H9 (cell line): ENCODE measurements around the gene GRM5. TPM values are rescaled to one million over a fixed set of nuclear protein-coding genes. Genes with fewer than 3 reads are reported as not detected.

Experiments
- DNase-seq: peaks from one replicate; pipeline ENCODE4 v3.0.0-alpha.2; 2017
- H2AFZ ChIP-seq: one replicate; pipeline ENCODE4 v1.6.1; 2013; ENCODE audit warnings: mild to moderate bottlenecking, low read length, control low read depth, moderate library complexity
- H2AK5ac ChIP-seq: 2 replicates; pipeline ENCODE4 v1.6.1; 2013; ENCODE audit warnings: low read length, control low read depth, mixed read lengths; ENCODE audit not compliant: insufficient read length
- H2BK120ac ChIP-seq: one replicate; pipeline ENCODE4 v1.6.1; 2013; ENCODE audit warnings: low read depth, mild to moderate bottlenecking, low read length, control low read depth, inconsistent platforms; ENCODE audit not compliant: poor library complexity, severe bottlenecking
- H2BK12ac ChIP-seq: 2 replicates; pipeline ENCODE4 v1.6.1; 2013; ENCODE audit warnings: low read length, control low read depth, mixed read lengths, low read depth; ENCODE audit not compliant: insufficient read length
- H2BK15ac ChIP-seq: 2 replicates; pipeline ENCODE4 v1.6.1; 2013; ENCODE audit warnings: low read depth, low read length, control low read depth
- H2BK20ac ChIP-seq: one replicate; pipeline ENCODE4 v1.6.1; 2013; ENCODE audit warnings: low read depth, mild to moderate bottlenecking, low read length, control low read depth, inconsistent platforms; ENCODE audit not compliant: poor library complexity, severe bottlenecking
- H2BK5ac ChIP-seq: 2 replicates; pipeline ENCODE4 v1.6.1; 2013; ENCODE audit warnings: low read length, control low read depth, mixed read lengths; ENCODE audit not compliant: insufficient read length
- H3K14ac ChIP-seq: 2 replicates; pipeline ENCODE4 v1.6.1; 2013; ENCODE audit warnings: low read length, control low read depth; ENCODE audit not compliant: insufficient read depth
- H3K18ac ChIP-seq: 2 replicates; pipeline ENCODE4 v1.6.1; 2013; ENCODE audit warnings: low read depth, mild to moderate bottlenecking, mixed read lengths, low read length, control low read depth; ENCODE audit not compliant: insufficient read length
- H3K23ac ChIP-seq: 2 replicates; pipeline ENCODE4 v1.6.1; 2013; ENCODE audit warnings: low read length, control low read depth, mixed read lengths, low read depth; ENCODE audit not compliant: insufficient read length
- H3K23me2 ChIP-seq: 2 replicates; pipeline ENCODE4 v1.6.1; 2013; ENCODE audit warnings: low read depth, mild to moderate bottlenecking, mixed read lengths, low read length, control low read depth; ENCODE audit not compliant: insufficient read length, poor library complexity, severe bottlenecking
- H3K27ac ChIP-seq: 2 replicates; pipeline ENCODE4 v1.5.1; 2013; ENCODE audit warnings: low read length, control low read depth, mixed read lengths, low read depth; ENCODE audit not compliant: insufficient read length
- H3K27me3 ChIP-seq: 2 replicates; pipeline ENCODE4 v1.6.1; 2013; ENCODE audit warnings: low read length, control low read depth, inconsistent platforms; ENCODE audit not compliant: insufficient read depth
- H3K4ac ChIP-seq: 2 replicates; pipeline ENCODE4 v1.6.1; 2013; ENCODE audit warnings: low read depth, mild to moderate bottlenecking, control low read depth, inconsistent platforms, low read length, moderate library complexity
- H3K4me1 ChIP-seq: 2 replicates; pipeline ENCODE4 v1.6.1; 2013; ENCODE audit warnings: low read length, control low read depth, inconsistent platforms; ENCODE audit not compliant: insufficient read depth
- H3K4me2 ChIP-seq: 2 replicates; pipeline ENCODE4 v1.6.1; 2013; ENCODE audit warnings: low read length, control low read depth, mixed read lengths; ENCODE audit not compliant: insufficient read length, insufficient read depth
- H3K56ac ChIP-seq: 2 replicates; pipeline ENCODE4 v1.6.1; 2013; ENCODE audit warnings: low read depth, mild to moderate bottlenecking, mixed read lengths, low read length, control low read depth; ENCODE audit not compliant: insufficient read length
- H3K79me1 ChIP-seq: 2 replicates; pipeline ENCODE4 v1.6.1; 2013; ENCODE audit warnings: low read depth, mild to moderate bottlenecking, moderate library complexity, low read length, control low read depth, inconsistent platforms; ENCODE audit not compliant: insufficient read depth, poor library complexity, severe bottlenecking
- H3K79me2 ChIP-seq: 2 replicates; pipeline ENCODE4 v1.6.1; 2013; ENCODE audit warnings: low read length, control low read depth, inconsistent platforms; ENCODE audit not compliant: insufficient read depth
- H3K9ac ChIP-seq: 2 replicates; pipeline ENCODE4 v1.6.1; 2013; ENCODE audit warnings: low read length, control low read depth, mixed read lengths; ENCODE audit not compliant: insufficient read length; ENCODE audit errors: extremely low read depth
- H3K9me3 ChIP-seq: one replicate; pipeline ENCODE4 v1.6.1; 2013; ENCODE audit warnings: low read depth, low read length, inconsistent platforms; ENCODE audit not compliant: control insufficient read depth
- H3T11ph ChIP-seq: one replicate; pipeline ENCODE4 v1.6.1; 2013; ENCODE audit warnings: mild to moderate bottlenecking, low read length, control low read depth, inconsistent platforms
- H4K20me1 ChIP-seq: one replicate; pipeline ENCODE4 v1.6.1; 2013; ENCODE audit not compliant: control insufficient read depth, insufficient read length, insufficient read depth
- H4K5ac ChIP-seq: 2 replicates; pipeline ENCODE4 v1.6.1; 2013; ENCODE audit warnings: low read depth, mild to moderate bottlenecking, mixed read lengths, low read length, control low read depth; ENCODE audit not compliant: insufficient read length
- H4K8ac ChIP-seq: replicated peaks from 2 replicates; pipeline ENCODE4 v1.6.1; 2013; ENCODE audit warnings: low read length, control low read depth, mixed read lengths, low read depth; ENCODE audit not compliant: insufficient read length
- H4K91ac ChIP-seq: 2 replicates; pipeline ENCODE4 v1.6.1; 2013; ENCODE audit warnings: low read depth, mild to moderate bottlenecking, moderate library complexity, mixed read lengths, low read length, control low read depth; ENCODE audit not compliant: insufficient read length
- H3K27ac Mint-ChIP-seq, 3 experiments: 2 replicates in 2 of 3; 3 replicates in 1 of 3; pipeline ENCODE4 v1.8.0; 2020 to 2021; ENCODE audit warnings: mixed read lengths in 3 of 3, mild to moderate bottlenecking in 1 of 3, moderate library complexity in 1 of 3
- H3K27me3 Mint-ChIP-seq: 2 replicates; pipeline ENCODE4 v1.8.0; 2021; ENCODE audit warnings: low read depth, mild to moderate bottlenecking, moderate library complexity, mixed read lengths
- H3K36me3 Mint-ChIP-seq, 3 experiments: 2 replicates in 2 of 3; 3 replicates in 1 of 3; pipeline ENCODE4 v1.8.0; 2020 to 2021; ENCODE audit warnings: low read depth in 3 of 3, mixed read lengths in 3 of 3; ENCODE audit not compliant: insufficient read depth in 1 of 3
- H3K4me1 Mint-ChIP-seq, 2 experiments: 2 replicates each; pipeline ENCODE4 v1.8.0; 2020; ENCODE audit warnings: mixed read lengths in 2 of 2
- H3K4me3 Mint-ChIP-seq, 2 experiments: 2 replicates in 1 of 2; 3 replicates in 1 of 2; pipeline ENCODE4 v1.8.0; 2020 to 2021; ENCODE audit warnings: mild to moderate bottlenecking in 2 of 2, mixed read lengths in 2 of 2, moderate library complexity in 1 of 2
- H3K9me3 Mint-ChIP-seq, 2 experiments: 2 replicates in 1 of 2; 3 replicates in 1 of 2; pipeline ENCODE4 v1.8.0; 2020; ENCODE audit warnings: mild to moderate bottlenecking in 2 of 2, mixed read lengths in 2 of 2, moderate library complexity in 1 of 2
- WGBS: extraction: QIAGEN DNeasy Blood & Tissue Kit; methylation state at CpG from one replicate; pipeline ENCODE4 v1.1.7; 2013; ENCODE audit warnings: missing lambda C conversion rate, low lambda C conversion rate, mixed read lengths; ENCODE audit not compliant: insufficient read length; ENCODE audit errors: extremely low coverage; 5-methylcytosine and 5-hydroxymethylcytosine counted together
- total RNA-seq: library from RNA; stranded (reverse); gene quantifications from 2 replicates; pipeline ENCODE4 v1.2.1, GENCODE V29; 2021
- TF ChIP-seq, protein P1 (sequence below): fragments of 200-600 bp; sonication (generic); conservative IDR thresholded peaks from 3 replicates; pipeline ENCODE4 v1.8.0; 2021; ENCODE audit warnings: antibody characterized with exemption, mild to moderate bottlenecking

Gene GRM5
- total RNA-seq, 1 experiment from 2014 or later: not detected

- Mint-ChIP-seq H3K36me3 (no peaks in the 10 kb centered on the region), H3K4me3 (no peak overlapping the region), H3K27me3 (peaks cover 3% of the 10 kb centered on the region; the same call in 1 of the 2 replicates), H3K4me1 (peaks cover 9 to 17% of the 10 kb centered on the region in 2 experiments; a peak in 2 of 4 replicates), H3K9me3 (no peaks in the 10 kb centered on the region; a peak in 1 of 5 replicates), H3K27ac (no peak overlapping the region)
- Histone ChIP-seq H4K20me1 (no peaks in the 10 kb centered on the region), H3K4ac (no peak overlapping the region), H3K27me3 (no peaks in the 10 kb centered on the region), H3K79me2 (no peaks in the 10 kb centered on the region), H4K91ac (no peak overlapping the region), H3K18ac (no peak overlapping the region), H2BK5ac (no peak overlapping the region), H3K9ac (no peak overlapping the region), H3K4me2 (no peak overlapping the region), H4K8ac (no peak overlapping the region), H3K14ac (no peak overlapping the region), H2BK120ac (no peak overlapping the region), H3K4me1 (0 out of 2 replicates have a peak, but pooled peaks cover 6% of the 10 kb centered on the region), H2AFZ (no peak overlapping the region), H3K79me1 (no peaks in the 10 kb centered on the region), H3K23me2 (no peaks in the 10 kb centered on the region), H3K9me3 (no peaks in the 10 kb centered on the region), H2AK5ac (no peak overlapping the region), H2BK12ac (no peak overlapping the region), H2BK20ac (no peak overlapping the region), H2BK15ac (no peak overlapping the region), H3K23ac (no peak overlapping the region), H3K27ac (no peak overlapping the region), H3K56ac (no peak overlapping the region), H3T11ph (no peak overlapping the region), H4K5ac (no peak overlapping the region)
- no peak for DNase-seq
- TF ChIP-seq, protein P1, sequence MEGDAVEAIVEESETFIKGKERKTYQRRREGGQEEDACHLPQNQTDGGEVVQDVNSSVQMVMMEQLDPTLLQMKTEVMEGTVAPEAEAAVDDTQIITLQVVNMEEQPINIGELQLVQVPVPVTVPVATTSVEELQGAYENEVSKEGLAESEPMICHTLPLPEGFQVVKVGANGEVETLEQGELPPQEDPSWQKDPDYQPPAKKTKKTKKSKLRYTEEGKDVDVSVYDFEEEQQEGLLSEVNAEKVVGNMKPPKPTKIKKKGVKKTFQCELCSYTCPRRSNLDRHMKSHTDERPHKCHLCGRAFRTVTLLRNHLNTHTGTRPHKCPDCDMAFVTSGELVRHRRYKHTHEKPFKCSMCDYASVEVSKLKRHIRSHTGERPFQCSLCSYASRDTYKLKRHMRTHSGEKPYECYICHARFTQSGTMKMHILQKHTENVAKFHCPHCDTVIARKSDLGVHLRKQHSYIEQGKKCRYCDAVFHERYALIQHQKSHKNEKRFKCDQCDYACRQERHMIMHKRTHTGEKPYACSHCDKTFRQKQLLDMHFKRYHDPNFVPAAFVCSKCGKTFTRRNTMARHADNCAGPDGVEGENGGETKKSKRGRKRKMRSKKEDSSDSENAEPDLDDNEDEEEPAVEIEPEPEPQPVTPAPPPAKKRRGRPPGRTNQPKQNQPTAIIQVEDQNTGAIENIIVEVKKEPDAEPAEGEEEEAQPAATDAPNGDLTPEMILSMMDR: no peak
- WGBS: no CpG with 5 or more reads among the region's 4 CpGs
Observed at GRCh38 chr11:88626216-88626615, 439.6 kb downstream of the GRM5 start.
